ENCODE data around the gene LRRC17.
A peak's percentile ranks its signal among the peaks of the same experiment; 100 is the strongest.

The LRRC17 gene

GRCh38 chr7:102912742-102913141 is at the start of gene LRRC17:
TSS of gene LRRC17 (plus strand) at chr7:102913000. CDS start at chr7:102933914, 20,914 bp downstream.
- Histone ChIP-seq H3K4me1 (ENCODE audit: insufficient read depth, low read length) (peaks cover 22% of the 10 kb centered on the region; the same call in 1 of the 2 replicates), H3K9ac (ENCODE audit: low read depth, low read length) (peak within 1 kb of the TSS; percentile 58; the same call in 1 of the 2 replicates), H3K27ac (ENCODE audit: low read length) (no peak within 1 kb of the TSS), H3K27me3 (ENCODE audit: insufficient read depth, low read length) (no peaks in the 10 kb centered on the region), H3K36me3 (ENCODE audit: insufficient read depth, low read depth, low read length) (no peaks in the 10 kb centered on the region), H3K9me3 (ENCODE audit: insufficient read depth, low read depth, low read length) (no peaks in the 10 kb centered on the region), H3K4me3 (ENCODE audit: low read length) (peak within 1 kb of the TSS; percentile 58; the same call in 1 of the 2 replicates)

- H3K4me3 ChIP-seq (ENCODE audit: low read length), result no peak overlapping the region
- peaks cover under 1% of the 10 kb centered on the region; the same call in 1 of the 2 replicates for H3K4me1 ChIP-seq (ENCODE audit: insufficient read depth, low read length)
- H3K9me3 ChIP-seq (ENCODE audit: insufficient read depth, low read depth, low read length), result no peaks in the 10 kb centered on the region
- H3K9ac ChIP-seq (ENCODE audit: low read depth, low read length), result no peak overlapping the region
- no peaks in the 10 kb centered on the region for H3K36me3 ChIP-seq (ENCODE audit: insufficient read depth, low read depth, low read length)
- no peak overlapping the region for H3K27ac ChIP-seq (ENCODE audit: low read length)
- no peaks in the 10 kb centered on the region for H3K27me3 ChIP-seq (ENCODE audit: insufficient read depth, low read length)
Measured at GRCh38 chr7:102864958-102865357, 47.8 kb upstream of the LRRC17 start.

GRCh38 chr7:102866535-102867215 is 46.1 kb upstream of the LRRC17 start:
- no peaks in the 10 kb centered on the region for H3K9me3 ChIP-seq (ENCODE audit: insufficient read depth, low read depth, low read length)
- H3K27me3 ChIP-seq (ENCODE audit: insufficient read depth, low read length), result no peaks in the 10 kb centered on the region
- no peak overlapping the region for H3K9ac ChIP-seq (ENCODE audit: low read depth, low read length)
- no peak overlapping the region for H3K27ac ChIP-seq (ENCODE audit: low read length)
- H3K36me3 ChIP-seq (ENCODE audit: insufficient read depth, low read depth, low read length), result no peaks in the 10 kb centered on the region
- no peaks in the 10 kb centered on the region for H3K4me1 ChIP-seq (ENCODE audit: insufficient read depth, low read length)
- H3K4me3 ChIP-seq (ENCODE audit: low read length), result no peak overlapping the region

- H3K36me3 ChIP-seq (ENCODE audit: insufficient read depth, low read depth, low read length), result no peaks in the 10 kb centered on the region
- no peak overlapping the region for H3K9ac ChIP-seq (ENCODE audit: low read depth, low read length)
- H3K4me3 ChIP-seq (ENCODE audit: low read length), result no peak overlapping the region
- no peaks in the 10 kb centered on the region for H3K27me3 ChIP-seq (ENCODE audit: insufficient read depth, low read length)
- H3K4me1 ChIP-seq (ENCODE audit: insufficient read depth, low read length), result no peaks in the 10 kb centered on the region
- H3K9me3 ChIP-seq (ENCODE audit: insufficient read depth, low read depth, low read length), result no peaks in the 10 kb centered on the region
- no peak overlapping the region for H3K27ac ChIP-seq (ENCODE audit: low read length)
Measured at GRCh38 chr7:102869195-102869594, 43.6 kb upstream of the LRRC17 start.

- H3K9me3 ChIP-seq (ENCODE audit: insufficient read depth, low read depth, low read length), result no peaks in the 10 kb centered on the region
- H3K27ac ChIP-seq (ENCODE audit: low read length), result no peak overlapping the region
Measured at GRCh38 chr7:102872460-102872859, 40.3 kb upstream of the LRRC17 start.

GRCh38 chr7:102873470-102874165 is 39.2 kb upstream of the LRRC17 start:
- H3K9me3 ChIP-seq (ENCODE audit: insufficient read depth, low read depth, low read length), result no peaks in the 10 kb centered on the region
- no peak overlapping the region for H3K27ac ChIP-seq (ENCODE audit: low read length)
- no peaks in the 10 kb centered on the region for H3K36me3 ChIP-seq (ENCODE audit: insufficient read depth, low read depth, low read length)
- no peak overlapping the region for H3K9ac ChIP-seq (ENCODE audit: low read depth, low read length)
- H3K4me3 ChIP-seq (ENCODE audit: low read length), result no peak overlapping the region
- H3K4me1 ChIP-seq (ENCODE audit: insufficient read depth, low read length), result no peaks in the 10 kb centered on the region
- no peaks in the 10 kb centered on the region for H3K27me3 ChIP-seq (ENCODE audit: insufficient read depth, low read length)

More at GRCh38 chr7:102872460-102872859, 40.3 kb upstream of the LRRC17 start:
- Histone ChIP-seq H3K4me1 (ENCODE audit: insufficient read depth, low read length) (no peaks in the 10 kb centered on the region), H3K27me3 (ENCODE audit: insufficient read depth, low read length) (no peaks in the 10 kb centered on the region), H3K36me3 (ENCODE audit: insufficient read depth, low read depth, low read length) (no peaks in the 10 kb centered on the region), H3K9ac (ENCODE audit: low read depth, low read length) (no peak overlapping the region), H3K4me3 (ENCODE audit: low read length) (no peak overlapping the region)

- Histone ChIP-seq H3K9me3 (ENCODE audit: insufficient read depth, low read depth, low read length) (no peaks in the 10 kb centered on the region), H3K27ac (ENCODE audit: low read length) (no peak overlapping the region), H3K9ac (ENCODE audit: low read depth, low read length) (no peak overlapping the region), H3K4me1 (ENCODE audit: insufficient read depth, low read length) (no peaks in the 10 kb centered on the region), H3K27me3 (ENCODE audit: insufficient read depth, low read length) (no peaks in the 10 kb centered on the region), H3K36me3 (ENCODE audit: insufficient read depth, low read depth, low read length) (no peaks in the 10 kb centered on the region), H3K4me3 (ENCODE audit: low read length) (no peak overlapping the region)
Measured at GRCh38 chr7:102874166-102874829, 38.5 kb upstream of the LRRC17 start.

GRCh38 chr7:102874966-102875365 is 37.8 kb upstream of the LRRC17 start:
- Histone ChIP-seq H3K4me1 (ENCODE audit: insufficient read depth, low read length) (no peaks in the 10 kb centered on the region), H3K4me3 (ENCODE audit: low read length) (no peak overlapping the region), H3K9me3 (ENCODE audit: insufficient read depth, low read depth, low read length) (no peaks in the 10 kb centered on the region), H3K9ac (ENCODE audit: low read depth, low read length) (no peak overlapping the region), H3K27ac (ENCODE audit: low read length) (no peak overlapping the region), H3K27me3 (ENCODE audit: insufficient read depth, low read length) (no peaks in the 10 kb centered on the region), H3K36me3 (ENCODE audit: insufficient read depth, low read depth, low read length) (no peaks in the 10 kb centered on the region)

- H3K36me3 ChIP-seq (ENCODE audit: insufficient read depth, low read depth, low read length), result no peaks in the 10 kb centered on the region
- no peaks in the 10 kb centered on the region for H3K4me1 ChIP-seq (ENCODE audit: insufficient read depth, low read length)
- no peaks in the 10 kb centered on the region for H3K27me3 ChIP-seq (ENCODE audit: insufficient read depth, low read length)
- no peaks in the 10 kb centered on the region for H3K9me3 ChIP-seq (ENCODE audit: insufficient read depth, low read depth, low read length)
- H3K4me3 ChIP-seq (ENCODE audit: low read length), result no peak overlapping the region
- H3K9ac ChIP-seq (ENCODE audit: low read depth, low read length), result no peak overlapping the region
- no peak overlapping the region for H3K27ac ChIP-seq (ENCODE audit: low read length)
Measured at GRCh38 chr7:102875700-102876295, 37.0 kb upstream of the LRRC17 start.

- Histone ChIP-seq H3K4me3 (ENCODE audit: low read length) (no peak overlapping the region), H3K27me3 (ENCODE audit: insufficient read depth, low read length) (no peaks in the 10 kb centered on the region), H3K9me3 (ENCODE audit: insufficient read depth, low read depth, low read length) (no peaks in the 10 kb centered on the region), H3K36me3 (ENCODE audit: insufficient read depth, low read depth, low read length) (no peaks in the 10 kb centered on the region), H3K4me1 (ENCODE audit: insufficient read depth, low read length) (no peaks in the 10 kb centered on the region), H3K9ac (ENCODE audit: low read depth, low read length) (no peak overlapping the region), H3K27ac (ENCODE audit: low read length) (no peak overlapping the region)
Measured at GRCh38 chr7:102883098-102883860, 29.5 kb upstream of the LRRC17 start.

GRCh38 chr7:102888561-102889233 is 24.1 kb upstream of the LRRC17 start:
- H3K4me3 ChIP-seq (ENCODE audit: low read length), result no peak overlapping the region
- H3K9me3 ChIP-seq (ENCODE audit: insufficient read depth, low read depth, low read length), result no peaks in the 10 kb centered on the region
- H3K27me3 ChIP-seq (ENCODE audit: insufficient read depth, low read length), result no peaks in the 10 kb centered on the region
- no peak overlapping the region for H3K27ac ChIP-seq (ENCODE audit: low read length)
- no peaks in the 10 kb centered on the region for H3K36me3 ChIP-seq (ENCODE audit: insufficient read depth, low read depth, low read length)
- H3K9ac ChIP-seq (ENCODE audit: low read depth, low read length), result no peak overlapping the region
- H3K4me1 ChIP-seq (ENCODE audit: insufficient read depth, low read length), result no peaks in the 10 kb centered on the region
